GM19324 (cell line): ENCODE results near the gene EPM2A.
"Not testable (repeated sequence)": the region's sequence is repeated elsewhere in the genome, so short reads cannot be mapped to it uniquely, and the experiment has no call there.

Experiments
- ATAC-seq: cut with Tn5 transposase; IDR thresholded peaks from one replicate; pipeline ENCODE4 v1.9.1; 2021; ENCODE audit warnings: mild to moderate bottlenecking, moderate library complexity; ENCODE audit not compliant: unreplicated experiment, low FRiP score

Gene EPM2A

DNA sequence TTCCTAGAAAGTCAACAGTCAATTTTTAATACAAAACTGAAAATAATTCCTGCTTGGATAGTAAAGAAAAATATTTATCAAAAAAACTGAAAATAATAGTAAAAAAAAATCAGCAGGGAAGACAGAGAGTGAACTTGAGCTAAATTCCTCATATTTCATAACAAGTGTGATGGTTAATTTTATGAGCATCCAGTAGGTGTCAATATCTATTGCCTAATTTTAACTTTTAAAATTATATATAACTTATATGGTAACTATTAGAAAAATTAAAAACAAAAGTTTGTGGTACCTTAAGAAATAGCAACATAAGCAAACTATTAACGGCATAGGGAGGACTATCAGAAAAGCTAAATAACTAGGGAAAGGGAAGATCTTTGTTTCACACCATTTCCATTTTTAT is 2.1 kb downstream of the EPM2A start:
- no peak for ATAC-seq

DNA sequence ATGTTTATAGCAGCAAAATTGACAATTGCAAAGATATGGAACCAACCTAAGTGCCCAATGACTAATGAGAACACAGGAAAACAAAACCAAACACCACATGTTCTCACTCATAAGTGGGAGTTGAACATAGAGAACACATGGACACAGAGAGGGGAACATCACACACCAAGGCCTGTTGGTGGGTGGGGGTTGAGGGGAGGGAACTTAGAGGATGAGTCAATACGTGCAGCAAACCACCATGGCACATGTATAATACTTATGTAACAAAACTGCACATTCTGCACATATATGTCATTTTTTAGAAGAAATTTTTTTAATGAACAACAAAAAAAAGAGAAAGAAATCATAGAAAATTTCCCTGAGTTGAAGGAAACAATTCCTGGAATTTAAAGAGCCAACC is 3.9 kb downstream of the EPM2A start:
- ATAC-seq: no peak

DNA sequence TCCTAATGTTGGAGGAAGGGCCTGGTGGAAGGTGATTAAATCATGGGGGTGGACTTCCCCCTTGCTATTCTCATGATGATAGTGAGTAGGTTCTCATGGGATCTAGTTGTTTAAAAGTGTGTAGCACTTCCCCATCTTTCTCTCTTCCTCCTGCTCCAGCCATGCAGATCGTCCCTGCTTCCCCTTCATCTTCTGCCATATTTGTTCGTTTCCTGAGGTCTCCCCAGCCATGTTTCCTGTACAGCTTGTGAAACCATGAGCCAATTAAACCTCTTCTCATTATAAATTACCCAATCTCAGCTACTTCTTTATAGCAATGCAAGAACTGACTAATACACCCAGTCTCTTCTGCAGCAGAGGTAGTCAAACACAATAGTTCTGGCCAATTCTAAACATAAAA is 5.4 kb downstream of the EPM2A start:
- ATAC-seq: no peak

DNA sequence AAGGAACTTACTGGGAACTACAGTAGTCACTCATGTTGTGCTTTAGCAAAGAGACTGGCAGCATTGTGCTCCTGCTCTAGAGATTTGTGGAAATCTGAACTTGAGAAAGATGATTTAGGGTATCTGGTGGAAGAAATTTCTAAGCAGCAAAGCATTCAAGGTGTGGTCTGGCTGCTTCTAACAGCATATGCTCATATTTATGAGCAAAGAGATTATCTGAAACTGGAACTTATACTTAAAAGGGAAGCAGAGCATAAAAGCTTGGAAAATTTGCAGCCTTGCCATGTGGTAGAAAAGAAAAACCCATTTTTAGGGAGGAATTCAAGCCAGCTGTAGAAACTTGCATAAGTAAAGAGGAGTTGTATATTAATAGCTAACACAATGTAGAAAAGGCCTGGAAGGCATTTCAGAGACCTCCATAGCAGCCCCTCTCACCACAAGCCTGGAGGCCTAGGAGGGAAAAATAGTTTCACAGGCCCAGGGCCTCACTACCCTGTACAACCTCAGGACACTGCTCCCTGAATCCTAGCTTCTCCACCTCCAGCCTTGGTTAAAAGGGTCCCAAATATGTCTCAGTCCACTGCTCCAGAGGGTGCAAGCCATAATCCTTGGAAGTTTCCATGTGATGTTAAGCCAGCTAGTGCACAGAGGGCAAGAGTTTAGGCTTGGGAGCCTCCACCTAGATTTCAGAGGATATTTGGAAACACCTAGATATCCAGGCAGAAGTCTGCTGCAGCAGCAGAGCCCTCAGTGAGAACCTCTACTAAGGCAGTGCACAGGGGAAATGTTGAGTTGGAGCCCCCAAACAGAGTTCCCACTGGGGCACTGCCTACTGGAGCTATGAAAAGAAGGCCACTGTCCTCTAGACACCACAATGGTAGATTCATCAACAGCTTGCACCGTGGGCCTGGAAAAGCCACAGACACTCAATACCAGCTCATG is 6.6 kb downstream of the EPM2A start:
- no peak for ATAC-seq

DNA sequence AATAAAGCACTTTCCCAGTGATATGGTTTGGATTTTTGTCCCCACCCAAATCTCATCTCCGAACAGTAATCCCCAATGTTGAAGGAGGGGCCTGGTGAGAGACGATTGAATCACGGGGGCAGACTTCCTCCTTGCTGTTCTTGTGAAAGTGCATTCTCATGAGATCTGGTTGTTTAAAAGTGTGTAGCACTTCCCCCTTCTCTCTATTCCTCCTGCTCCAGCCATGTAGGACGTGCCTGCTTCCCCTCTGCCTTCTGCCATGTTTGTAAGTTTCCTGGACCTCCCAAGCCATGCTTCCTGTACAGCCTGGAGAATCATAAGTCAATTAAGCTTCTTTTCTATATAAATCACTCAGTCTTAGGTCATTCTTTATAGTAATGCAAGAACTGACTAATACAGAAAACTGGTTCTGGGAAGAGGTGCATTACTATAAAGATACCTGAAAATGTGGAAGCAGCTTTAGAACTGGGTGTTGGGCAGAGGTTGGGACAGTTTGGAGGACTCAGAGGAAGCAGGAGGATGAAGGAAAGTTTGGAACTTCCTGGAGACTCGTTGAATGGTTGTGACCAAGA is 7.4 kb downstream of the EPM2A start:
- no peak for ATAC-seq

DNA sequence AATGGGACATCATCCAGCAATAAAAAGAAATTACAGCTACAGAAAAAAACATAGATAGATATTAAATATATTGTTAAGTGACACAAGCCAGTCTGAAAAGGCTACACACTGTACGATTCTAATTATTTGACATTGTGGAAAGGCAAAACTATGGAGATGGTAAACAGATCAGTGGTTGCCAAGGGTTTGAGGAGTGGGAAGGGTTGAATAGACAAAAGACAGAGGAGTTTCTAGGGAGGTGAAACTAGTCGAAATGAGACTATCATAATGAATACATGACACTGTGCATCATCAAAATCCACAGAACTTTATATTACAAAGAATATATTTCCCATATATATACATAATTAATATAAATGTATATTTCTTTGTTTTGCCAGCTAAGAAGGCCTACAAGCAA is 9.8 kb downstream of the EPM2A start:
- ATAC-seq: no peak

DNA sequence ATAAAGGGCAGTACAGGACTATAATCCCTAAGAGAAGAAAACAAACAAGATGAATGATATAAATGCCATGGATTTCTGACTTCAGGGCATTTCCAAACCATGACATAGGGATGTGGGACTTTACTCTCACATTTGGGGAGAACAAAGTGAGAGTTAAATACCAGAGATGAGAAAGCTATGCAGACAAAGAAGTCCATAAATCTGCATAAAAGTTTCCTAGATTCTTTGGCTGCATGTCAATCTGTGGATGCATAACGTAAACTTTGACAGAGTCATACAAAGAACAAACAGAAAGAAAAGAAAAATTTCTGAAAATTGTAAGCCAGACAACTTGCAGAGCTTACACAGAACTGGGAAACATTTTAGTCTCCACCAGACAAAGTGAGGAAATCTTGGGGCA is 11.7 kb downstream of the EPM2A start:
- no peak for ATAC-seq

DNA sequence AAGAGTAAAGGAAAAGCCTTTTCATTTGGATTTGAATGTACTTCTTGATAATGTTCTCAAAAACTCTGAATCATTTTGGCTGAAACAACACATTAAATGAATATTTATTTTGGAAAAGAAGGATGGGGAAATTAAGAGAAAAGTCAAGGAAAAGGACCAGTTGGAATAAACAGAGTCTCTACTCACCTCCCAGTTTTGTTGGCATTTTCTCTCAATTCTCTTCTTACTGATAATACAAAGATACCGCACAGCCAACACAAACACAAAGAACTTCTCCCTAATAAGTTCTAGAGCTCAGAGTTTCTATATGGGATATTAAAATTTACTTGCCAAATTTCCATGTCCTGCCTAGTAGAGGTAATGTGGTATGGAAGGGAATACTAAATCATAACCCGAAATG is 13.1 kb downstream of the EPM2A start:
- no peak for ATAC-seq

DNA sequence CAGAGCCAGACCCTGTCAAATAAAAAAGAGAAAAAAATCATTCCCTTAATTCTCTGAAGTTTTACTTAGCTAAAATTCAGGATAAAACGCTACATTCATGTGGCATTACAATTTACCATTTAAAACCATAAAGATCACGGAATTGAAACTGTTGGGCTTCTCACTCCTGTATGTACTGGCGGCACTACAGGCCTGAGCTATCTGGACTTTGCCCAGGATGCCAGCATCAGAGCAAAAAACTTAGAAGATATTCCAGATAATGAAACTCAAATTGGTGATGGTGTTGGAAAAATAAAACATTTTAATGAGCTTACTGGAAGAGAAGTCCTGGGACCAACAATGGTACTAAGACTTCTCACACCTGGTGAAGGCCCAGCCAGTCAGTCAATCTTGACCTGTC is 14.2 kb downstream of the EPM2A start:
- ATAC-seq: no peak

DNA sequence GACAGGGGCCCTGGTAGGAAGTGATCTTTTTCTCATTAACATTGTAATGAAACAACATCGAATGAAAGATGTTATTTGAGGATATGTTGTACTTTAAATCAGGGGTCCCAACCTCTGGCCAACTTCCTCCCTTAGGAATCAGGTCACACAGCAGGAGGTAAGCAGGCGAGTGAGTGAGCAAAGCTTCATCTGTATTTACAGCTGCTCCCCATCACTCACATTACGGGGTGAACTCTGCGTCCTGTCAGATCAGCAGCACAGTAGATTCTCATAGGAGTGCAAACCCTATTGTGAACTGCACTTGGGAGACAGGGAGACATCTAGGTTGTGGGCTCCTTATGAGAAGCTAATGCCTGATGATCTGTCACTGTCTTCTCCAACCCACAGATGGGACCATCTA is 19.9 kb downstream of the EPM2A start:
- no peak for ATAC-seq

DNA sequence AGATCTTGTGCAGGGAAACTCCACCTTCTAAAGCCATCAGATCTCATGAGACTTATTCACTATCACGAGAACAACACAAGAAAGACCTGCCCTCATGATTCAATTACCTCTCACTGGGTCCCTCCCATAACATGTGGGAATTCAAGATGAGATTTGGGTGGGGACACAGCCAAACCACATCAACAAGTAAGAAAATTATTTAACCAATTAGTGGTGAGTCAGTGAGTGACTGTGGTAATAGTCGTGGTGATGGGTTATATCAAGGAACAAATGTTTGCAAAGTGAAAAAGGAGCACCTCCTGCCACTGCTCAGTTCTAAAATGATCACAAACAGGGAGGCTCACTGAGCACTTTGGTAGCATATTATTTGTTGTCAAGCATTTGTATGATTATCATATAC is 20.6 kb downstream of the EPM2A start:
- no peak for ATAC-seq

DNA sequence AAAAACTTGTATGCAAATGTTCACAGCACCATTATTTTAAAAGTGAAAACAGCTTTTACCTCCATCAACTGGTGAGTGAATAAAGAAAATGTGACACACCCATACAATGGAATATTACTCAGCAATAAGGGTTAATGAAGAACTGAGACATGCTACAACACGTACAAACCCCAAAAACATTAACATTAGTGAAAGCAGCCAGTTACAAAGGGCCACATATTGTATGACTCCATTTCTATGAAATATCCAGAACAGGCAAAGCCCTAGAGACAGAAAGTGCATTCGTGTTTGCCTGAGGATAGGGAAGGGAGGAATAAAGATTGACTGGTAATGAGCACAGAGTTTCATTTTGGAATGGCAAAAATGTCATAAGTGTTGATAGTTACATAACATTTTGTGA is 21.5 kb downstream of the EPM2A start:
- ATAC-seq: no peak

DNA sequence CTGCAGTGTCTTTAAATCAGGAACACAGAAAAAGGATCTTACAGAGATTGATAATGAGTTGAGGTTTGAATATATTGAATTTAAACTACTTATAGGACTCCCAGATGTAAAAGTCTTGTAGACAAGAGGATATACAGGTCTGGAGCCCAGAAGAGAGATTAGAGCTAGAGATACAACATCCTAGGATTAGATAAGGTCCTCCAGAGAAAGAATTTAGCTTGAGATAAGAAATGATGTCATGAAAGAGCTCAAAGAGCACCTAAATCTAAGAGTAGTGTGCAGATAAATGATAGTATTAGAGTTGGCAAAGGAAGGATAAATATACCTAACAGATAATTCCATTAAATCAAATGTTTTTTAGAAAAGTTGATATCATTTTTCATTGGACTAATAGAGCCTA is 23.9 kb downstream of the EPM2A start:
- no peak for ATAC-seq

DNA sequence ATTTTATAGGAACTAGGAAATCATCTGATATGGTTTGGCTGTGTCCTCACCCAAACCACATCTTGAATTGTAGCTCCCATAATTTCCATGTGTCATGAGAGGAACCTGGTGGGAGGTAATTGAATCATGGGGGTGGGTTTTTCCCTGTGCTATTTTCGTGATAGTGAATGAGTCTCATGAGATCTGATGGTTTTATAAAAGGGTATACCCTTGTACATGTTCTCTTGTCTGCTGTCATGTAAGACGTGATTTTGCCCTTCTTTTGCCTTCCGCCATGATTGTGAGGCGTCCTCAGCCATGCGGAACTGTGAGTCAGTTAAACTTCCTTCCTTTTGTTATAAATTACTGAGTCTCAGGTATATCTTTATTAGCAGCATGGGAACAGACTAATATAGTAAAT is 27.9 kb downstream of the EPM2A start:
- ATAC-seq: no peak

DNA sequence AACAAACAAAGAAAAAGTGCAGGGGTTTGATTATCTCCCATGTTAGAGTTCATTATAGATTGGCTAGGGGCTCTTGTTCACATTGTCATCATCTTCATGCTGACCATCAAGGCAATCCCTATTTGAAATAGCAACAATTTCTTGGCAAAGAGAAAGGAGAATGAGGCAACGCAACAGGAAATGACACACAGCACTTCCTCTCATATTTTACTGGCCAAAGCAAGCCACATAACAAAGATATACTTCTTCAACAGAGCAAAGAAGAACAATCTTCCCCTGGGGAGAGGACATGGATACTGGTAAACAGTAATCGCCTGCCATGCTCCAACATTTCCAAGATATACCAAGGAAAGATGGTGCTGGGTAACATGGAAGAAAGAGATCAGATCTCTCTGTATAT is 29.8 kb downstream of the EPM2A start:
- ATAC-seq: no peak

DNA sequence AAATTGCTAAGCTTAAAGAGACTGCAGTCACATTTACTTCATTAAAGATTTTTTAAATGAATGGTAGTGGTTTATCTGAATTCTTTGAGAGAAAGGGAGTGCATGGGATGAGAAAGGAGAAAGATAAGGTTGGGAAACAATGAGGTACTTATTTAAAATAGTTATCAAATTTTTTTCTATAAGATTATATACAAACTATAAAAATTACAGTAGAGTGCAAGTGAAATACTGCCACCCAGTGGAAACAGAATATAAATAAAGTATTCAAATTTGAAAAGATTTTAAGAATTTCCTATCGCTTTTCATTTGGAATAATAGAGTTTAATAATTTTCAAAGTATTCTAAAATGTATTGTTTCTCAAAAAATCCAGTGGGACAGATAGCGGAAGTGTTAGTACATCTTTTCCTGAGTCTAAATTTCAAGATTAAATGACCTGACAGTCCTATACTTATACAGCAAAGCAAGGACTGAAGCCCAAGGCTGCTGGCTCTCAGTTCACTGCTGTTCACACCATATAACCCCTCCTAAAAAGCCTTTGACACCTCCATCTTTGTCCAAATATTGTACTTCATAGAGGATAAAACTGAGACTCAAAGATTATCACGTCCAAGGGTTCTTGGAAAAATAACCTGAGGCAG is 31.1 kb downstream of the EPM2A start:
- ATAC-seq: no peak

DNA sequence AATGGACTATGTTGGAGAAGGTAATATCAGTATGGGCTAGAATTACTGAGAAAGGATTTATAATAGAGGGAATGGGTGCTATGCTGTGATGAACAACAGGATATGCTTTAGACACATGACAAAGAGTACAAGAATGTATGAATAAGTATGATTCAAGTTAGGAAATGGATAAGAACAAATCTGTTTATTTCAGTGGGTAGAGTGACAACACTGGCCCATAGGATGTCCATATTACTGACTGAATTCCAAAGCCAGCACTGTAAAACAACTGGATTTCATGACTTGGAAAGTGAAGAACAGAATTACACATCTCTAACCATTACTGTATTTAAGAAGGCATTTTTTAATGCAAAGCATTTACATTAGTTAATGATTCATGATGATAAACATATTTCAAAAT is 35.9 kb downstream of the EPM2A start:
- ATAC-seq: no peak

DNA sequence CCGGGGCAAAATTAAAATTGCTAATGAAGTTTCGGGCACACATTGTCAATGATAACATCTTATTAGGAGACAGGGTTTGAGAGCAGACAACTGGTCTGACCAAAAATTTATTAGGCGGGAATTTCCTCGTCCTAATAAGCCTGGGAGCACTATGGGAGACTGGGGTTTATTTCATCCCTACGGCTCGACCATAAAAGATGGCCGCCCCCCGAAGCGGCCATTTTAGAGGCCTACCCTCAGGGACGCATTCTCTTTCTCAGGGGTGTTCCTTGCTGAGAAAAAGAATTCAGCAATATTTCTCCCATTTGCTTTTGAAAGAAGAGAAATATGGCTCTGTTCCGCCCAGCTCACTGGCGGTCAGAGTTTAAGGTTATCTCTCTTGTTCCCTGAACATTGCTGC is 37.9 kb downstream of the EPM2A start:
- ATAC-seq: not testable (repeated sequence)

DNA sequence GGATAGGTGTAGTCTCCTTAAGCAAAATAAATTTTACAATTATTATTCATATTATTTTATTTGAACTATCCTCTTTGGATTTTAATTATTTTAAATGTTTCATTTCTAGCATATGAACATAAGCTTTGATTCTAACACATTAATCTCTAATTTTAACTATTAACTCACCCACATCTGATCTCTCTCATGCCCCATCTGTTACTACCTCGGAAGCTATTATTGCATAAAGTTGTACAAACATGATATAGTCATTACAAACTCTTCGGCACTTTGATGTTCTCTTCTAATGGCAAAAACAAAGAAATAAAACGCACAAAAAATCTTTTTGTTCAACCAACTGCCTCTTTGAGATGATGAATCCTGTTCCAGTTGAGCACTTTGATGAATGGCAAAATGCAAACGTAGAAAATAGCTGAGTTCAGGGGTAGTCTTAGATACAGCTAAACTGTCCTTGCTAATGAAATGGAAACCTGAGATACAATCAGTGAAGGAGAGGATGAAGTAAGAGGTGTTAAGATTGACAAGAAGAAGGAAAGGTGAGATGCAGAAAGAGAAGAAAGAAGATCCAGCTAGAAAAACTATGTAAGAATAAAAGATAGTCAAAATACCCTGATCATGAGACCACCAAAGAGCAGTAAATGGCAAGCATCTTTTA is 41.1 kb downstream of the EPM2A start:
- no peak for ATAC-seq

DNA sequence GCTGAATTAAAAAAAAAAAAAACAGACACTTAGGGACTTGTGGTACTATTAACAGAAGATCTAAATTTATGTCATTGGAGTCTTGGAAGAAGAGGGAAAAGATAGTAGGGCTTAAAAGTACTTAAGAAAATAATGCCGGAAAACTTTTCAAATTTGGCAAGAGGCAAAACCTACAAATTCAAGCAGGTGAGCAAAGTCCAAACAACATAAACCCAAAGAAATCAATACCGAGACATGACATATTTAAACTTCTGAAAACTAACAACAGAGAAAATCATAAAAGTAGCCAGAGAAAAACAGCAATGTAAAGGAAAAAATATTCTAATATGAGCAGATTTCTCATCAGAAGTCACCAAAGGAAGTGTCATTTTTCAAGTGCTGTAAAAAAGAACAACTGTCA is 44.4 kb downstream of the EPM2A start:
- ATAC-seq: no peak

DNA sequence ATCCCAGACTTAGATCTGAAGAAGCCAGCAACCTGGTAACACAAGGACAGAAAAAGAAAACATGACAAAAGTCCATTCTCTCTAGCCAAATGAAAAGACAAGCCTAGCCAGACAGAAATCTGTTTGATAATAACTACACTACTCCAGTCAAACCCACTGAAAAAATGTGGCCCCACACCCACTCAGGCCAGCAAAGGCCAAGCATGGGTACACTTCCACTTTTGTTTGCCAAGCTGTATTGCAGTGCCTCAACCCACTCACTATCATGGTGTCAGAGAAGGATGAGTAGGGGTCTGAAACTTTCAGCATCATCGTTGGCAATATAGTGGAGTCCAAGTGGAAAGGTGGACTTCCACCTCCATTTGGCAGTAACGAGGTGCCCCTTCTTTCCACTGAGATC is 45.8 kb downstream of the EPM2A start:
- no peak for ATAC-seq
